Islet precursor cell (in vitro differentiated cells): ENCODE measurements around the gene KRT75.

ENCODE experiments used
- DNase-seq: peaks from one replicate; pipeline ENCODE4 v3.0.0-alpha.2; 2018

The KRT75 gene

DNA sequence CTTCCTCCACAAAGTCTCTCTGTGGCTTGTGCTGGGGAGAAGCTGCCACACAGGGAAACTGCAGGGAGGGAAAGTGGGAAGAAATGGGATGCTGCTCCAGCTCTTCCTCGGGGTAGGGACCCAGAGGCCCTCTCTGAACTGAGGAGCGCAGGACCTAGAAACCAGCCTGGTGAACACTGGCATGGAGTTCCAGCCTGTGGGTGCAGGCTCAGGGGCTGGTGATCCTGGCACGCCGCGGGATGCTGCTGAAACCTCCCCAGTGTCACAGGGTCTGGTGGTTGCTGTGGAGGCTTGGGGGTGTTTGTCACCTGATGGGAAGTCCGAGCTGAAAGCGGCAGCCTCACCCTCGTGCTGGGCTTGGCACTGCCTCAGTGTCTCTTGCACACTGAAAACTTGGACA, 5.2 kb upstream of the KRT75 start:
- DNase-seq: peak; percentile 46

DNA sequence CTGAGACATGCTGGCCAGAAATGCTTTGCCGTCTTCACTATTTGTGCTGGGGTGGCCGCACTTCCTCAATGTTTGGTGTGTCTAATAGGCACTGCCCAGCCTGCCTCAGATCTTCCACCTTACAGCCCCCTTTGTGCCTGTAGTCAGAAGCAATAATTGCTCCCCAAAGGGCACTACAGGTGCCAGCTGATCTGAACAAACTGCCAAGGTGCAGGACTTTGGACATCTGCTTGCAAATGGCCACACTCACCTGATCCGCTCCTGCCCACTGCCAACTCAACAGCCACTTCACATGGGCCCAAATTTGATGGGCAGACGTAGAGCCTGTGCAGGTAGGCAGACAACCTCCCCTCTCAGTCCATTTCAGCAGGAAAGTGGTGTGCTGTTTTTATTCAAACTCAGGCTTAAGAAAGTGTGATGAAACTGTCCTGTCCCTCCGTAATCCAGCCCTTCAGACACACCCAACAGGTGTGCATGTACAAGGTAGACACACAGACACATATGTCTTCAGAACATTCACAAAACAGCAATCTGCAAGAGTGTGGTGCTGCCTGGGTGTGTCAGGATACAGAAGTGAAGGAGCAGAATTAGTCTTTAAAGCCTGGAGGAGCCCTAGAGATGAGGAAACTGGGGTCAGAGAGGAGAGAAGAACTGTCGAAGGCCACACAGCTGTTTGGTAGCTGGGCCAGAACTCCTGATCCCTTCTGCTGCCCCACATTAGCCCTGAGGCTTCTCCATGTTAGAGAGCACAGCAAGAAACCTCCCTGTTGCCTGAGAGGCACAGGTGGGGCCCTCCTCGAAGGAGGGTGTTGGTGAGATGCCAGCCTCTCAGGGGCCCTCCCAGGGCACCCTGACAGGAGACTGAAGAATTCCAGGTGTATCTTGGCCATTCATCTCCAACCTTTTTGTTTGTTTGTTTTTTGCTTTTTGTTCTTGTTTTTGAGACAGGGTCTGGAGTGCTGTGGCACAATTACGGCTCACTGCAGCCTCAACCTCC, 4.4 kb upstream of the KRT75 start:
- DNase-seq: peak; percentile 51

DNA sequence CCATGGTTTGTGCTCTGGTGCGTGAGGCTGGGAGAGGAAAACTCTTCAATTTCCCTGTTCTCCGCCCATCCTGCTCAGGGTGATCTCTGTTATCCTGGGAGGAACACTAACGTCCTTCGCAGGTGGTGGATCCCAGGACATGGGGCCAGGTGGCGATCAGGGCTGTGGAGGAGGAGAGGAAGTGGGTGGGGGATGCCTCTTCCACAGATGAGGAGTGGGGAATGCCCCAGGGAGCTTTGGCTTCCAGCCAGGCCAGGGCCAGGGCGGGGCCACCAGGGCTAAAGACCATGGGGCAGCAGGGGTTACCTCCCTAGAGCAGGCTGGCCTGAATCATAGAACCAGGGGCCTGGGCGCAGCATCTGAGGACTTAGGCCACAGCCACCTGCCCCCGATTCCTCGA, 3.3 kb upstream of the KRT75 start:
- peak; percentile 52 for DNase-seq

DNA sequence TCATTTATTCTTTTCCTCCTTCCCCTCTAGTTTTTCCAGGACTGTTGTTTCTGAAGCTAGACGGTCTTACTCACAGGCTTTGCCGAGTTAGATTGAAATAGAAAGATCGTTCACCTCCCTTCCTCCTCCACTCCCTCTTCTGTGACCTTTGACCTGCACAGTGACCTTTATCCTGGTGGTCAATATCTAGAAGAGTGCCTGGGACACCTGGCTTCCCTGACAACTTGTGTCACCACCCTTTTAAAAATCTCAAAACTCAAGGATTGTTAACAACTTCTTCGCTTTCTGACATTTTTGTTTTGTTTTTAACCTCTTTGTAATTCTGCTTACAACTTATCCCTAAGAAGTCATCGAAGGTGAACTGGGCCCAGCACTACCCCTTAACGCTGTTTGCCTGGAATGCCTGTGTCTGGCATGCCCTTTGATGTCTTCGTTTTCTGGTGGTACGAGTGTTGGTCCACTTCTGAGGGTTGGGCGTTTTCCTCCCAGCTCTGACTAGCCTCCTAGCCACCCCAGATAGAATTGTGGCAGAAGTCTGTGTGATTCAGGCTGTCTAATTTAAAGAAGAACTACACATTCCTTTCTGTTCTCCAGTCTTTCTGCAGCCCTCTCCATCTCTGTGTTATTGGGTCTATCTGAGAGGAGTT, 2.8 kb upstream of the KRT75 start:
- DNase-seq: peak; percentile 52

DNA sequence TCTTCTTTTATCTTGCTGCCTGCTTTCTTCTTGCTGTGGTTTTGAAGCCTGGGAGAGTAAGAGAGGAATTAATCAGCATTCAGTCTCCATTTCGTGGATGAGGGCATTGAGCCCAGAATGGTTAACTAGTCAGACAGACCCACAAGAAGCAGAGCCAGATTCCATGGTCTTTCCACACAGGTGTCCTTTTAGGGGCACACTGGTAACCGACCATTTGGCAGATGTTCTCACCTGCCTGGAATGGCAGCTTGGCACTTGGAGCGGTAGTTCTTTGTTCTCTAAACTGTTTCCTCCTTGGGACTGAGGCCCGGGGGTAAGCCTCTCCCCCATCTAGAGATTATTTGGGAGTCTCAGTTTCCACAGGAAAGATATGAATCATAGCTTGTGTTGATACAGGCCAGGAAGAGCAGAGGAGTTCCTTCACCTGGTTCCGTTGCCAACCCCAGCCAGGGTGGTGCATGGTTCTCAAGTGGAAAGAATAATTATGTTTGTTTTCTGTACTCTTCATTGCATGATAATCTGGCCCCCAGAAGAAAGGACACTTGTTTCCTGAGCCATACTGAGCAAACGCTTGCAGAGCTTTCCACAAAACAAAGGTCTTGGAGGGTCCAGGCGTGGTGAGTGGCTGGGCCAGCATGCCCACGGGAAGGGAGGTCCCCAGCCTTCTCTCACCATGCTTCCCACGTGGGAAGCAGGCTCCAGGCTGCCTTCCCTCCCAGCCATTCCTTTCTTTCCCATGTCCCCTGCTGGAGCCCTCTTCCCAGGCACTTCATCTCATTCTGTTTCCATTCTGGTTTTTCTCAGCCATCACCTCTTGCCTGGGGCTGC, 2.0 kb upstream of the KRT75 start:
- DNase-seq: peak; percentile 67

DNA sequence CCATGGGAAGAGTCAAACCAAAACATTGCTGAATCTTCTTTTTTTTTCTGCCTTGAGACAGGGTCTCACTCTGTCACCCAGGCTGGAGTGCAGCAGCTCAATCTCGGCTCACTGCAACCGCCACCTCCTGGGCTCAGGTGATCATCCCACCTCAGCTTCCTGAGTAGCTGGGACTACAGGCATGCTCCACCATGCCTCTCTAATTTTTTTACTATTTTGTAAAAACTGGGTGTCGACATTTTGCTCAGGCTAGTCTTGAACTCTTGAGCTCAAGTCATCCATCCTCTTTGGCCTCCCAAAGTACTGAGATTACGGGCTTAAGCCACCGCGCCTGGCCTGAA, 1.5 kb upstream of the KRT75 start:
- DNase-seq: no peak

DNA sequence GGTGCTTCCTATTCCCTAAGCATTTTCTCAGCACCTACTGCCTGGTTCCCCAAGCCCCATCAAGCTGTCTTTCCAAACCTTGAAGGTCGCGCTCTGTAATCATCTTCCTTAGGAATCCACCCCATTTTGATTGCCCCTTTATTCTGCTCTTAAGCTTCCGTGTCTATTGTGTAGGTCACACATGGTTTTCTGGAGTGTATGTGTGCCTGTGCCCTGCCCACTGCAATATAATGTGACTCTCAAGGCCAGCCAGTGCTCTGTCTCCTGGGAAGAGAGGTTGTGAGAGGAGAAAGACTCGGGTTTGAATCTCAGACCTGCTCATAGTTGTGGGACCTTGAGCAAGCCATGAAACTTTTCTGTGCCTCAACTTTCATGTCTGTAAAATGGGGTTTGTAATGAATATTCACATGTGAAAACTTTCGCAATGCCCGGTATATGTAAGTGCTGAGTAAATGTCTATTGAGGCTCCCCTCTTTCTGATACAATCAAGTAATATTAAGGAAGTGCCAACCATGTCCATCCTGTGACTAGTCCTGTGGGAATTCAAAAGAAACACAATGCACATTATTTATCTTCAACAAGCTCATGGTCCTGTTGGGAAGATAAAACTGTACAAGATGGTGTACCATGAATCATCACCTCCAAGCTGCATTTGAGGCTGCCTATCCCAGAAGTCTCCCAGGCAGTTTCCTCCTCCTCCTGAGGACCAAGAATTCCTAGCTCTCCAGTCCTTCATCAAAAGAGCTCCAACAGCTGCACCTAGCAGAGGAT, 774 bp upstream of the KRT75 start:
- DNase-seq: no peak

DNA sequence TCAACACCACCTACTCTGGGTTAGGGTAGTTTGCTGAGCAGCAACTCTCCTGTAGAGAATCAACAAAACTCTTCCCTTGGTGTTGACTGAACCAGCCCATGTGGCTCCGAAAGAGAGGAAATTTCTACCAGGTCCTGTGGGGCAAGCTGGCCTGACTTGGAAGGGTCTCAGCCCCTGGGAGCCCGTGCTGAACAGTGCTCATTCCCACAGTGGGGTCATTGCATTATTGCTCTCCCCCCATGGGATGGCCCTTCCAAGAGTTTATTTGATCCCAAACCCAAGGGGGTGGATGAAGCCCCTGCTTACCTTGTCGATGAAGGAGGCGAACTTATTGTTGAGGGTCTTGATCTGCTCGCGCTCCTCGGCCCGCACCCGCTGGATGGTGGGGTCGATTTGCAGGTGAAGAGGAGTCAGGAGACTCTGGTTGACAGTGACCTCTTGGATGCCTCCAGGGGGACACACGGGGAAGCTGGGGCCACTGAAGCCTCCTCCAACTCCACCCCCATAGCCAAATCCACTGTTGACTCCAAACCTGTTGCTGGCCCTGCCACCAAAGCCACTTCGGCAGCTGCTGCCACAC, 580 bp downstream of the KRT75 start:
- DNase-seq: peak; percentile 42

DNA sequence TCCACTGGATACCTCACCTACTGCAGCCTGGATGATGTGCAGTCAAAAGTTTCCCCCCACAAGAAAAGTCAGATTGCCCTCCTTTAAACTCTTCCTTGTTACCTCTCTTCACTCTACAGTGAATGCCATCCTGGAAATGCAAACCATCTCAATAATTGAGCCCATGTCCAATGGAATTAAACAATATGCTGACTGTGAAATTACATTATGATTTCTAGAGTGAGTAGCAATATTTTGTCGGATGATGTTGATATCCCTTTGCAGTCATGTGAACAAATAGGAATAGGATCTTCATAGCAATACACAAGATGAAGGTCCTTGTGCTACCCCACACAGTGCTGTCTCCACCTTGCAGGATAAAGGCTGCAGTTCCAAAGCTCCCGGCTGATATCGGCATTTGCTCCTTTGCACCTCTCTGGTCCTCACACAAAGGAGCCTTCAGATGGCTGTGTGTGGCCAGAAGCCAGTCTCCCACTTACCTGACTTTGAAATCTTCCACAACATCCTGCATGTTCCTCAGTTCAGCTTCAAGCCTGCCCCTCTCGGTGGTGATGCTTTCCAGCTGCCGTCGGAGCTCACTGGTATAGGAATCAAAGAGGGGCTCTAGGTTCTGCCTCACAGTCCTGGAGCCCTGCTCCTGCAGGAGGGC, 1.5 kb downstream of the KRT75 start:
- DNase-seq: peak; percentile 46

DNA sequence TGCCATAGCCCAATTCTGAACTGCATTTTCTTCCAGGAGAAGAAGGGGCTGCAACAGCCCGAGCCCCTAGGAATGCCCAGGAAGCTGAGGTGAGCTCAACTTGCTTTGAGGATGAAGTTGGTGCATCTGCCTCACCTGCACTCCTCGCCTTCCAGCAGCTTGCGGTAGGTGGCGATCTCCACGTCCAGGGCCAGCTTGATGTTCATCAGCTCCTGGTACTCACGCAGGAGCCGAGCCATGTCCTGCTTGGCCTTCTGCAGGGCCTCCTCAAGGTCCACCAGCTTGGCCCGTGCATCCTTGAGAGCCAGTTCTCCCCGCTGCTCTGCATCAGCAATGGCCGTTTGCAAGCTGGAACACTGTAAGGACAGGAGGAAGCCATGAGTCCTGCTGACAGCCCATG, 6.0 kb downstream of the KRT75 start:
- no peak for DNase-seq

DNA sequence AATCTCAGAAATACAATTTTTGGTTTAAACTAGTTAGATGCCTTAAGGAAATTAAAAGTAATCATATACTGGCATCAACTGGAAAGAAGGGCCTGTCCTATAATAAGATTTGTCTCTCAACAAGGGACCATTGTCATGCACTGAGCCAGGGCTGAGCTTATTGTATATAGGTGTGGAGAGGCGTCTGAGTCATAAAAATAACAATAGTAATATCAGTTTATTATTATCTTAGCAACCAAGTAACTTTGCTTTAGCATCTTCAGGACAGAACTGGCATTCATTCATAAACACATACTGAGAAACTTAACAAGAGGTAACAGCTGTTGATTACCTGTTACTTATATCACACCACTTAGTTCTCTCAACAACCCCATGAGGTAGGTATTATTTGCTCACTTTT, 7.1 kb downstream of the KRT75 start:
- no peak for DNase-seq

DNA sequence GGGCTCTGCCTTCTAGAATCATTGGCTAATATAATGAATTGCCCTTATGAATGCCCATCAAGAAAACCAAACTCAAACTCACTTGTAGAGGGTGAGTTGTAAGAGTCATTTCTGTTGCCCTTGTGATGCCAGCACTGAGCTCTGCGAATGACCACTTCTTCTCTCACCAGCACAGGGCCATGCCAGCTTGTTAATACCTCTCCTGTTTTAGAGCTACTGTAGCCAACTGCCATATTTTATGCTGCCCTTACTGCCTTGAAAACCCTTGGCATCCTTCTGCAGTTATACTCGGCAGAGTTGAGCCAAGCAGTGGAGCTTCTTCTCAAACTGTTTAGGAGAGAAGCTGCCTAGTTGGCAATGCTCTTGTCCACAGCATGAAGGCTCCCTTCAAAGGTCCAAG, 8.1 kb downstream of the KRT75 start:
- no peak for DNase-seq

DNA sequence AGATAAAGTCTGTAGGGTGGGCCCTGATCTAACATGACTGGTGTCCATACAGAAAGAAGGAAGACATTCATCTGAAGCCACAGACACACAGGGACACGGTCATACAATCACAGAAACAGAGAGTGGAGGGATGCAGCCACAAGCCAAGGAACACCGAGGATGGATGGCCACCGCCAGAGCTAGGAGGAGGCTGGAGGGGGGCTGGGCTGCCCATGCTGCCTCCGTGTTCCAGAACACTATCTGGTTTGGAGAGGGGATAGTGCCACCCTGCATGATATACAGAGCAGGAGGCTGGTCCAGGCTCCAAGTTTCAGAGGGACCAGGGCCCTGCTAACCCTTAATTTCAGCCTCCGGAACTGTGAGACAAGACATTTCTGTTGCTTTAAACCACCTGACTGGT, 8.7 kb downstream of the KRT75 start:
- no peak for DNase-seq

DNA sequence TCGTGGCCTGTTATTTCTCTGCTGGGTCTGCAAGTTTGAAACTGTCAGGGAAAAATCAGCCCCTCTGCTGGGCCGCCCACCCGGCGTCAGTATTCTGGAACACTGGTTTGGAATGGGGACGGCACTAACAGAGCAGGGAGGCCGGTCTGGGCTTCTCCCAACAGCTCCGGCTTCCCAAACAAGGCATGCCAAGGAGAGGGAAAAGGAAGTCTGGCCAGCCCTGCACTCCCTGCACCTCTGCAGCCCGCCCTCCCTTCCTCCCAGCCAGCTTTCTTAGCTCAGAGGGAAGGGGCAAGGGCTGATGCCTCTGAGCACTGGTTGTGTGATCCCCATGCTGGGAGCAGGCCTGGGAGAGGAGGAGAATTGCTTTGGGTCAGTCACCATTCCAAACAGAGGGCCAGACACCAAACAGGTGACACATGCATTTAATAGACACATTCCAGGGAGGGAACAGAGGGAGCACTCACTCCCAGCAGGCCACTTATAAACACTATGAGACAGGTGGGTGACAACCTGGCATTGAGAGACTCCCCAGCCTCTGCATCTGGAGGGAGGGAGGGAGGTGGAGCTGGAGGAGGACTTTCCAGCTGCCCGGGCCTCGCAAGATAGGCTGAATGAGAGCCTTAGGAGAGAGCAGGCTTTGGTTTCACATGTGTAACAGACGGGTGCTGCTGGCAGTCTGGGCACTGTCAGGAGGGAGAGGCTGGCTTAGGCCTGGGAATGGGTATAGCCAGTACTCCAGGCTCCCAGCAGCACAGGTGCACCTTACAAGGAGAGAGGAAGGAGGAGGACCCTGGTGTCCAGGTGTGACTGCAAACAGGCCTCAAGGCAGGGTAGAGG, 10.3 kb downstream of the KRT75 start:
- DNase-seq: peak; percentile 90

DNA sequence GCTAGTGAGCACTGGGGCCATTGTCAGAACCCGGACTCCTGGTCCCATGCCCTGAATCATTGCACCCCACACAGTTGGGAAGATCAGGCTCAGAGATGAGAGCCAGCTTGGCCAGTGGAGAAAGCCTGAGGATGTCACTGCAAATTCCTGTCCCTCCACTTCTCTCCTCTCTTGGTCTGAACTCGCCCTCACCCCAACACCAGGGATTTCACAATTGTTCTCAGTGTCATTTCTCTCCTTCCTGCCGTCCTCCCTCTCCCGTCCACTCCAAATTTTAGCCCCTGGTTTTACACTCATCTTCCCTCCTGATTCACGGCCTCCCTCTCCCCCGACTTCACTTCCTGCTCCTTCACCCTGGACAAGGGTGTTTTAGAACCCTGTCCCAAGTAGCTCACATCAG, 11.1 kb downstream of the KRT75 start:
- no peak for DNase-seq

DNA sequence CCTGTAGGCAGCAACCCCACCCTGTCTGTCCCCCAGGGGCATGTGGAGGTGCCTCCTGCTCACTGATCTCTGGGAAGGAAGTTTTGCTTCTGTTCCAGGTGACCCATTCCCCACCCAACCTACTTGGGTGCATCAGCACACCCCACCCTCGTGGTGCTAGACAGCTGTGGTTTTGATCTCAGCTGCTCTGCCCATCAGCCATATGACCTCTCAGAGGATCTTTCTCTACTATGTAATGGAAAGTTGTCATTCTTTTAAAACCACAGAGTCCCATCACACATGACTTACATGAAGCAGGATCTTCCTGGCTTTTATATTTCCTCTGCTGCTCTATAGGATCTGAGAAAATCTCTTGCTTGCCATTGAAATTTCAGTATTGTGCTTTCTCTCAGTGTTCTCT, 14.5 kb downstream of the KRT75 start:
- no peak for DNase-seq

DNA sequence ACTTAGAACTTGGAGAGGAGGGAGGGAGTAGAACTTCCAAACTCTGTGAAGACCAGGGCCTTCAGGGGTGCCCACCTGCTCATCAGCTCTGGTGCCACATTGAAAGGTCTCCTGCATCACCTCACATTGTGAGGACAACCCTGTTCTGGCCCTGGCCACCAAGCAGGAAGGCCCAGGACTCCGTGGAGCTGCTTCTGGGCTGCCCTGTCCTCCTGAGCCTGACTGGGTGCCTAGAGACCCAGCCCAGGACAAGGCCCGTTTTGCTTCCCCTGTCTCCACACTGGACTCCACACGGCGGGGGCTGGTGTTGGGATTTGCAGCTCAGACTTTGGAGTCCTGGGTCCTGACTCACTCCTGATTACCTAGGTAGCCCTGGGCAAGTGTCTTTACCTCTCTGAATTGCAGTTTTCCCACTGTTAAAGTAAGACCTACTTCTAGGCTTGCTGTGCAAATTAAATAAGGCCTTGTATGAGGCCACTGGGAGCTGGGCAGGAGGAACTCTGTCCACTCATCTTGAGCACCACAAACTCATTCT, 15.5 kb downstream of the KRT75 start:
- peak; percentile 70 for DNase-seq

DNA sequence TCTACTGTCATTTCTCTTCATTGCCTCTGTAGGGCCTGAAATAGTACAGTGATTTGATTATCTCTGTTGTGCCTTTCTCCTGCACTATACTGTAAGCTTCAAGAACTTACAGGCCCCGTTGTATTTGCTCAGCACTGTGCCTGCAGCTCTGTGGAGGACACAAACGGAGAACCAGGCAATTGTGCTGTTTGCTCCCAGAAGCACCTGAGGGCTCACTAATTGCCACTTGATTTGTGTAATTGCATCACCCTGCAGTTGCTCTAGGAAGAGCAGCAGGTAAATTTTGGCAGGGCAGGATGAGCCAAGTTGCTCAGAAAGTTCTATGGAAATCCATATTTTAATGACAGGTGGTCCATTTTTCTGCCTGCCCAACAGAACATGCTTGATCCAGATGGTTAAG, 16.4 kb downstream of the KRT75 start:
- no peak for DNase-seq

DNA sequence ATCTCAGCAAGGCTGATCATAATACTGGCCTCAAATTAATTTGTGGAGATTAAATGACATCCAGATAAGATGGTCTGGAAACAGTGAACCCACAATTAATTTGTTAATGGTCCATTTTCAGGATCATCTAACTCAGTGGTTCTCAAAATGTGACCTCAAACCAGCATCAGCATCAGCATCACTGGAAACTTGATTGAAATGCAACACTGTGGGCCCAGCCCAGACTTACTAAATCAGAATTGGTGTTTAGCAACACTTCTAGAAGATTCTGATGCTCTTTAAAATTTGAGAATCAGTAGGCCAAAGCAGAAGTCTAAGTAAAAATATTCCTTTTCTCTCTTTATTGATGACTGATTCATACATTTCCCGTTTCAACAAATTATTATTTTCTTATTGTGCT, 17.4 kb downstream of the KRT75 start:
- no peak for DNase-seq
